GM21528 (cell line): ENCODE measurements around the gene JMJD7.

Experiments
- ATAC-seq: cut with Tn5 transposase; IDR thresholded peaks from one replicate; pipeline ENCODE4 v1.9.1; 2021; ENCODE audit warnings: mild to moderate bottlenecking, moderate library complexity; ENCODE audit not compliant: unreplicated experiment, low FRiP score

The JMJD7 gene

GRCh38 chr15:41839781-41840491 is 12.0 kb downstream of the JMJD7 start:
- ATAC-seq: no peak

DNA sequence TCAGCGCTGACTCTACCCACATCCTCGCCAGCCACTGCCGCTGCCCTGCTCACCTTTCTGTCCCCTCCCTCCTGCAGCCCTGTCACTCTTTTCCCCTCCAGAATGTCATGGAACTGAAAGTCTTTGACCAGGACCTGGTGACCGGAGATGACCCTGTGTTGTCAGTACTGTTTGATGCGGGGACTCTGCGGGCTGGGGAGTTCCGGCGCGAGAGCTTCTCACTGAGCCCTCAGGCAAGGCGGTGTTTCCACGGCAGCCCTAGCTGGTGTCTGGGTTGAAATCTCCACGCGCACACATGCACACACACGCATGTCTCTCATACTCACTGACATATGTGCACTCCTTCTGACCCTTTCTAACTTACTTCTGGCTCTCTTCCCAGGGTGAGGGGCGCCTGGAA is 12.8 kb downstream of the JMJD7 start:
- no peak for ATAC-seq

- no peak for ATAC-seq
Observed at GRCh38 chr15:41841131-41841530, 13.2 kb downstream of the JMJD7 start.

- no peak for ATAC-seq
Observed at GRCh38 chr15:41842229-41842628, 14.3 kb downstream of the JMJD7 start.

DNA sequence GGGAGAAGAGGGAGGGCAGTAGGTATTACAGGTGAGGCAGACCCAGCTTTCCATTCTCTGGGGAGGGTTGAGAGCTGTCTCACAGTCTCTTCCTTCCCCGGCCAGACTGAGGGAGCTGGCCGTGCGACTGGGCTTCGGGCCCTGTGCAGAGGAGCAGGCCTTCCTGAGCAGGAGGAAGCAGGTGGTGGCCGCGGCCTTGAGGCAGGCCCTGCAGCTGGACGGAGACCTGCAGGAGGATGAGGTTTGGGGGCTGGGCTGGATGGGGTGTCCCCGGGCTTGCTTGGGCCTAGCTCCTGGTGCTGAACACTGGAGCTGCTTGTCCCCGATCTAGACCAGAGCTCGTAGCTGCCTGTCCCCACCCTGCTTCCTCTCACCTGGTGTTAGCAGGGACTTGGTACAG is 15.7 kb downstream of the JMJD7 start:
- no peak for ATAC-seq

DNA sequence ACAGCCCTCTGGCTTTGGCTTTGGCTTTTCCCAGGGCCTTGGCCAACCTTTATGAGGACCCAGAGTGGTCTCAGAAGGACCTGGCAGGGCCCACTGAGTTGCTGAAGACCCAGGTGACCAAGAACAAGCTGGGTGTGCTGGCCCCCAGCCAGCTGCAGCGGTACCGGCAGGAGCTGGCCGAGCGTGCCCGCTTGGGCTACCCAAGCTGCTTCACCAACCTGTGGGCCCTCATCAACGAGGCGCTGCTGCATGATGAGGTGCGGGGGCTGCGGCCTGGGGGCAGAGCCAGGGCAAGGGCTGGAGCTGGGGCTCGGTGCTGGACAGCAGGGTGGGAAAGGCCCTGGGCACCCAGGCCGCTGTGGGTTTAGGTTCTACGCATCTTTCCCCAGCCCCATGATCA is 16.9 kb downstream of the JMJD7 start:
- ATAC-seq: no peak

- no peak for ATAC-seq
Observed at GRCh38 chr15:41847206-41847605, 19.3 kb downstream of the JMJD7 start.

DNA sequence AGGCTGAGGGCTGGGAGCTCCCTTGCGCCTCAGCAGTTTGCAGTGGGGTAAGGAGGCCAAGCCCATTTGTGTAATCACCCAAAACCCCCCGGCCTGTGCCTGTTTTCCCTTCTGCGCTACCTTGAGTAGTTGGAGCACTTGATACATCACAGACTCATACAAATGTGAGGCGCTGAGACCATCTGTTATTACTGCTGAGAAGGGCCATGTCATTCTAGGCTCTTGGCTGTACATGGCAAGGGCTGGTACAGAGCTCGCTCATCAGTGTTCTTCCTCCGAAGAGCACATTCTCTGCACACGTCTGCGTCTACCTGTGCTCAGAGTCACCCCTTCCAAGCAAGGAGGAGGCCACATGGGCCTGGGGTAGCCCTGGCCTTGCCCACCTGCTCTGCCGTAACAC is 20.1 kb downstream of the JMJD7 start:
- ATAC-seq: no peak

DNA sequence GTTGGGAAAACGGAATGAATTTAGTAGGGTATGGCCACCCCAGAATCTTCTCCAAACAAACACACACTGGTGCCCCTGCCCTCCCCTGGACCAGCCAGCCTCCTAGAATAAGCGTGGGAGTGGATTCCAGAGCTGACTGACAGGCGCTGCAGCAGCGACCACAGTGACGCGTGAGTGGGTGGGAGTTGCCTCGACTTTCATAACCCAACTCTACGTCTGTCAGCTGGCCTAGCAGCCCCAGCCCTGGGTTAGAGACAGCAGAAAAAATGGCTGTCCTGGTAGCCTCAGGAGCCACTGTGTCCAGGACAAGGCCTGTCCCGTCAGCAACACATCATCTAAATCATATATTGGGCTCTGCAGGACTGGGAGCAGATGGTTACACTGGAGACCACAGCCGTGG is 20.7 kb downstream of the JMJD7 start:
- ATAC-seq: no peak

- no peak for ATAC-seq
Observed at GRCh38 chr15:41849204-41849603, 21.3 kb downstream of the JMJD7 start.

DNA sequence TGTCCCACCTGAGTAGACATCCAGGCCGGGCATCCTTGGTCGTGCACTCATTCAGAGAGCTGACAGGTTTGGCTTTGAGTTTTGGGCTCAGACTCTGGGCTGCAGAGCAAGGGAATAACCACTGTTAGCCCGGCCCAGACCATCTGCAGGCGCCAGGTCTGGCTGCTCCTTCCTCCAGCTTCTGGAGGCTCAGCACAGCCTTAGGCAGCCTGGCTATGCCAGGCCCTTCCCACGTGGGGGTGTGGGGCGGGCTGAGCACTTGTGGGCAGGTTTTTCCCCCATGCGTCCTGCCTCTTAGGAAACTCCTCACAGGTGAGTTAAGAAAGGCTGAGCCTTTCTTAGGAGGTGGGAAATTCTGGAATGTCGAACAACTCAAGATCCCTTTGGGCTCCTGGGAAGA is 22.0 kb downstream of the JMJD7 start:
- ATAC-seq: no peak

DNA sequence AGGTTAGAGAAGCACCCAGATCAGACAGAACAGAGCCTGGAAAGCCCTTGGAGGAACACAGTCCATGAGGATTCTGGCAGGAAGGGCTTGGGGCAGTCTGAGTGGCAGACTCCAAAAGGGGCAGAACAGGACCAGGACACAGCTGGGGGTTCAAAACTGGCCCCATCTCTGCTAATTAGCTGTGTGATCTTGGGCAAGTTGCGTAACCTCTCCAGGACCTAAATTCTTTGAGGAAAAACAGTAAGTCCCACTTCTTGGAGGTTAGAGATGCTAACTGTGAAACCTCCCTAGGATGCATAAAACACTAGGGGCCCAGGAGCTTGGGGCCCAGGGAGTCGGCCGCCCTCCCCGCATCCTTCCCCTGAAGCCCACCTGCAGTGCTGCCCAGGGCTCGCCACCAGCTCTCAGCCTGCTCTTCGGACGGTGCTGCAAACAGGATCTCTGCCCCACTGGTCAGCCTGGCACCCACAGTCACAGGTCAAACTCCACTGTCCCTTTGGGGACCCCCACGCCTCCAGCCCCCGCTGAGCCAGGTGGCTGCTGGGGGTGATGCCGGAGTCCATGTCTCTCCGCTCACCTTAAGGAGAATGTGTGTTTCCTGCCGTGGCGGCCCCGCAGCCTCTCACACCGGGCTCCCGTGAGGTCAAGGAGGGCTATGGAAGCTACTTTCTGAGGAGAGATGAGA is 22.7 kb downstream of the JMJD7 start:
- ATAC-seq: no peak

GRCh38 chr15:41851167-41851523 is 23.3 kb downstream of the JMJD7 start:
- no peak for ATAC-seq

DNA sequence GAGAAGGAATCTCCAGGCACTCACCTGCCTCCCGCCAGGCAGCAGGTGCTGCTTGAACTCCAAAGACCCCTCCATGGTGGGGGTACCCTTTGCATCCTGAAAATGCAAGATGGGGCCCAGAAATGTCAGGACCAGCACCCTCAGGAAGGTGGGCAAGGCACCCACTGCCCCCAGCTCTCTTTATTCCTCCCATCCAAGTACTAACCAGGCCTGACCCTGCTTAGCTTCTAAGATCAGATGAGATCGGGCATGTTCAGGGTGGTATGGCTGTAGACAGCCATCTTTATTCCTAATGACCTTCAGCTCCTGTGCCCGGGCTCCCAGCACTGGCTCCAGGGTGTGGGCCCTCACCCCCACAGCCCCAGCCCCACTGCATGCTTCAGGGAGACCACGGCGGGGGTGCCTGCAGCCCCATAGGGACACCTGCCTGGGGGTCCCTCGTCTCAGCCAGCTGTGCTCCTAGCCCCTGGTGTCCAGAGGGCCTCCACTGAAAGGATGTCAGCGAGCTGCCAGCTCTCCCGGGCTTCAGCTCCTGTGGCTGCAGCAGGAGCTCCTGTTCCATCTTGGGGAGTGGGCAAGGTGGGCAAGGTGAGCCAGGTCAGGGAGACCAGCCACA is 24.0 kb downstream of the JMJD7 start:
- ATAC-seq: no peak

DNA sequence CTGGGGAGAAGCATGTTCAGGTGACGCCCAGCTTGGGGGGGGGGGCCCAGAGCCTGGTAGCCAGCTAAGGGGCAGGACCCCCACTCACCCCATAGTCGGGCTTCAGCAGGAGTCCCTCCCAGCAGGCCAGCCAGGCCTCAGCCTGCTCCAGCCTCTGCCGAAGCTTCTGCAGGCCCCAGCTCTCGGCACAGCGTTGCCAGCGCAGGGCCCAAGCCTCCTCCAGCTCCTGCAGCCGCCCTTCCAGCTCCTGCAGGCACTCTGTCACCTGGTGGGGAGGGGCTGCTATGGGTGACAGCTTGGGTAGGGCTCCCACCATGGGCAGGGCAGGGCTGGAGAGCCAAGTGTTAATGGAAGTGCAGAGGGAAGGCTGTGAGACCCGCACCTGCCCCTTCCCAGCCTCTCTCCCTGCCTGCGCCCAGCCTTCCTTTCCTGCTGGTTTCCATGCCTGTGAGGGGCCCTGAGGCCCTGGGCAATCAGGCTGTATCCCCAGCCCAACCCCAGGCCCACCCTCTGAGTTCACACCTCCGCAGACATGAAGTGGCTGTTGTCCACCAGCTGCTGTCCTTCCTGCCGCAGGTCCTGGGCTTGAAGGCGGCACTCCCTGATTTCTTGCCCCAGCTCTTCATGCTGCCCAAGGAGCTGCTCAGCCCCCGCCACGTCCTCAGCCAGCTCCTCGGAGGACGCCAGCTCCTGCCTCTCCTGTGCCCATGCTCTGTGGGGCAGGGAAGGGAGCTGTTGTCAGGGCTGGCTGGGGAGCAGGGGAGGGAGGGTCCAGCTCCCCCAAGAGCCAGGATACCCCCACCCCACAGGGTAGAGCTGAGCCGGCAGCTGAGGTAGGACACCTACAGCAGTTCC is 25.1 kb downstream of the JMJD7 start:
- no peak for ATAC-seq

GRCh38 chr15:41853831-41854230 is 25.9 kb downstream of the JMJD7 start:
- no peak for ATAC-seq

DNA sequence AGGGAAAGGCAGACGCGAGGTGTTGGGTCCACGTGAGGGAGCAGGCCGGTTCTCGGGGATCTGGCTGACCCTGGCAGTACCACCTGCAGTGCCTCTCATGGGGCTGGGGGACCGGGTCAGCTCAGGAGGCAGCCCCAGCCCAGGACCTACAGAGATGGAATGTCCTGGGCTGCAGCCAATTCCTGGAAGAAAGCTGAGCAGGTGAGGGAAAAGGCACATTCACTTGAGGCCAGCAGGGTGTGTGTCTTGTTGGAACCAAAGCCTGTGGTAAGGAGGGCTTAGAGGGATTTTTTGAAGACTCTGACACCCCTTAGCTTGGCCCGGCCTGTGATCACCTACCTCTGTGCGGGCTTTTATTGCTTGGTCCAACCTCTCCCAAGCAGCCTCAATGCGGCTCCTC is 26.6 kb downstream of the JMJD7 start:
- no peak for ATAC-seq

GRCh38 chr15:41855261-41855961 is 27.5 kb downstream of the JMJD7 start:
- no peak for ATAC-seq

DNA sequence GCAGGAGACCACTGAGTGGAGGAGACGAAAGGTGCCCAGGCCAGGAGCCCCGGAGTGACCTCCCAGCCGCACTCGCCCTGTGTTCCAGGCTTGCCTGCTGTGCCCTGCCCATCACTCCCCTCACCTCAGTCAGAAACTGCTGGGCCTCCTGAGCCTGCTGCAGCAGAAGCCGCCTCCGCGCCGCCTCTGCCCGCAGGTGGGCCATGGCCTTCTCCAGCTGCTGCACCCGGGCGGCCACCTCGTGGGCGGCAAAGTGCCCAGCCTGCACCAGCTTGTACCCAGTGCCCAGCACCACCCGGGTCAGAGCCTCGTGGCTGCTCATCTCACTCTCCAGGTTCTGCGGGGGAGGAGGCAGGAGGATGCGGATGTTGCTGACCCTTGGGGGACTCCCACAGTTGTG is 28.4 kb downstream of the JMJD7 start:
- ATAC-seq: no peak

DNA sequence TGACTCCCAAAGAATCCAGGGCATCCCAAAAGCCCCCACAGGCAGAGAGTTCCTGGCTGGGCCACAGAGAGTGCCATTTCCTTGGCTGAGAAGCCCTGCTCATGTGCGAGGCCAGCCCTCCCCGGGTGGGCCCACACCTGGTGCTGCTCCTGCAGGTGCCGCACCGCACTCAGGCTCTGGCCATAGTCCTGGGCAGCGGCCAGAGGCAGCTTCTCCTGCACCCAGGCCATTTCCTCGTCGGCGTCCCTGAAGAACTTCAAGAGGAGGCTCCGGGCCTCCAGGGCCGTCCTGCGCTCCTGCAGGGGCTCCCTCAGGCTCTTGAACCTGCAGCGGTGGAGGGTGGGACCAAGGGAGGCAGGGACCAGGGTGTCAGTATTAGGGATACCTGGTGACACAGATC is 28.8 kb downstream of the JMJD7 start:
- no peak for ATAC-seq

- ATAC-seq: no peak
Observed at GRCh38 chr15:41857316-41857715, 29.4 kb downstream of the JMJD7 start.
